ENCODE measurements around the gene RAPGEF4.
"Not testable (repeated sequence)": the region's sequence is repeated elsewhere in the genome, so short reads cannot be mapped to it uniquely, and the experiment has no call there.

RAPGEF4 gene

DNA sequence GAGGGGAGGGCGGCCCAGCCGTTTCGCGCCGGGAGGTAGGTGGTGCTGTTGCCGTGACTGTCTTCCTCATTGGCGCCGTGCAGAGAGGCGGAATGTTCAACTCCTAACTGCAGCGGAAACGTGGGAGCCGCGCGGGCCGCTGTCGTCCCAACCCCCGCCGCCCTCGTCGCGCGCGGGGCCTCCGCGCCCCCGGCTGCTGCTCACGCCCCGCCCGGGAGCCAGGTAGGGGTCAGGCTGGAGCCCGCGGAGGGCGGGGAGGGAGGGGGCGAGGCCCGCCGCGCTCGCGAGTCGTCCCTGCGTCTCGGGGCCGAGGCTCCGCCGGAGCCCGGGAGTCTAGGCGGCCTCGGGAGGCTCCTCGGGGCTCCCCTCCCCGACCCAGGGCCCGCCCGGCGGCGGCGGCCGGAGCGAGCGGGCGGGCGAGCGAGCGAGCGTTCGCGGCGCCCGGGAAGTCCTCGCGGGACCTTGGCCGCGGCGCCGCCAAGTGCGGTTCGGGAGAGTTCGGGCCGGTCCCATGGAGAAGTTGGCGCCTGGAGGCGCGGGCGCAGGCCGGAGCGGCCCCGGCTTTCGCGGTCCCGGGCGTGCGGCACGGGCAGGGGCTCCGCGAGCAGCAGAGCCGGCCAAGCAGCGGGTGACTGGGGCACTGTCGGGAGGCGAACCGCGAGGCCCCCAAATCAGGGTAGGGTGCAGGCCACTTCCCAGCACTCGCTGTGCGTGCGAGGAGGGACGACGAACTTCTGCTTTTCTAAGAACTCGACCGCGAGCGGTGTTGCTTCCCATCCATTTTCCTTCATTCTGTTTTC lies 340.3 kb downstream of the RAPGEF4 start, which contains the start of gene MAP3K20:
Gene MAP3K20, plus strand, starts transcription at position 66 of the 800 bp plus-strand sequence. CDS start 15,186 bp downstream, outside the sequence.
- DNase-seq: peak; percentile 66 to 74

DNA sequence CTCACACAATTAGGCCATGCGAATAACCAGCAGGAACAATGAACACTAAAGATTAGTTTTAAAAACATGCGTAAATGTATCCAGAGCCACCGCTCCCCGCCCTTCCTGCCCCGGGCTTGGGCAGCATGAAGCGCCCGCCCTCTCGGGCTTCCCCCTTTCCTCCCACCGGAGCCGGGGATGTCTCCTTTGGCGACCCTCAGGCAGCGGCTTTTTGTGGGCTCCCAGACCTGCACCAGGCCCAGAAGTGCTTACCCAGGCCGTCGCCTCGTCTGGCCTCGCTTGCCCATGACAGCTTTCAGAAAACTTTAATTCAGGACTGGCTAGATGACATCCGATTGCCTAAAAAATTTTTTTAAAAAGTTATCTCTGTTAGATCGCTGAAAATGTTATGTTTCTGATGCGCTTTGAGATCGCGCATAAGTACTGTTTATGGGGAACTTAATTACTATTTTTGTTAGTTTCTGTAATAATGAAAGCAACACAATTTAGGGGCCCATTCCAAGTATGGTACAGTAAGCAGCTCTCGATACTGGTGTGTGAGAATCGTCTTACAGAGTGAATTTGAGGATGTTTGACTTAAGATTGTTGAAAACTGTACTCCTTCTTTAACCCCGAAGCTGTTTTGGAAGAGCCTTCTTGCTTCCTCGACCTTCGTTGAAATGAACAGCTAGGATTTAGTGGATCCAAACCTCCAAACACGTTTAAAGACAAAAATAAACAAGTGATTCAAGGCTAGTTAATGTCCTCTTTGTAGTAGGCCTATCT lies 341.1 kb downstream of the RAPGEF4 start:
- DNase-seq: peak in 1 of 2 experiments; percentile 49

DNA sequence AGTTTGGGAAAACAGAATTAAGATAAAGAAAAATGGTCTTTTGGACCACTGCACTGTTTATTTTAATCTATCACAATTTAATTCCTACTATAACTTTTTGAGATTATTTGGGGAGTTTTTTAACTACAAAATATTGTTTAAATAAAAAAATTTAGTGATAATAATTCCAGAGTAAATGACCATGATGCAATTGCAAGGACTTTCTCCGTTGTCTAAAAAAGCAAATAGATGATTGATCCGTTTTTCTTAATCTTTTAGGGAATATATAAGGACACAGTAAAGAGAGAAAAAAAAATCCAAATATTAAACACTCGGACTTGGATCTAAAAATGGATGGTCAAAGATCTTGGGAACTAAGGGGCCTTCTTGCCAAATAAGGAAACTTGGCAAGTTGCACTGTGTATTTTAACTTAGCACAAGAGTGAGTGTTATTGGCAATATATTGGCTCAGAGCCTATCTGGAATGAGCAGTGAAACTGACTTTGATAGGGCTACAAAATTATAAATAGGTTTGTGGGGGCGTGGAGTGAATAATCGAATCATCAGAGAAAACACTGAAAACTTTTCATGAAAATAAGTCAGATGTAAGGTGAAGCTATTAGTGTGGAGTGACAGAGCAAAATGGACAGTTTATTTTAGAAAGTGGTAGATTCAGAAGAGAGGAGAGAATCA lies 342.0 kb downstream of the RAPGEF4 start:
- DNase-seq: no peak

DNA sequence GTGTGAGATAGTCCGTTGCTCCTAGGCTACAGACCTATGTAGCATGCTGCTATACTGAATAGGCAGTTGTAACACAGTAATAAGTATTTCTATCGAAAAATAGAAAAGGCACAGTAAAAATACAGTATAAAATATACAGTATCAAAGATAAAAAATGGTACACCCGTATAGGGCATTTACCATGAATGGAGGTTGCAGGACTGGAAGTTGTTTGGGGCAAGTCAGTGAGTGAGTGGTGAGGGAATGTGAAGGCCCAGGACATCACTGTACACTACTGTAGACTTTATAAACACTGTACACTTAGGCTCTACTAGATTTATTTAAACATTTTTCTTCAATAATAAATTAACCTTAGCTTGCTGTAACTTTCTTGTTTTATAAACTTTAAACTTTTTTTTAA lies 343.5 kb downstream of the RAPGEF4 start:
- no peak for DNase-seq

DNA sequence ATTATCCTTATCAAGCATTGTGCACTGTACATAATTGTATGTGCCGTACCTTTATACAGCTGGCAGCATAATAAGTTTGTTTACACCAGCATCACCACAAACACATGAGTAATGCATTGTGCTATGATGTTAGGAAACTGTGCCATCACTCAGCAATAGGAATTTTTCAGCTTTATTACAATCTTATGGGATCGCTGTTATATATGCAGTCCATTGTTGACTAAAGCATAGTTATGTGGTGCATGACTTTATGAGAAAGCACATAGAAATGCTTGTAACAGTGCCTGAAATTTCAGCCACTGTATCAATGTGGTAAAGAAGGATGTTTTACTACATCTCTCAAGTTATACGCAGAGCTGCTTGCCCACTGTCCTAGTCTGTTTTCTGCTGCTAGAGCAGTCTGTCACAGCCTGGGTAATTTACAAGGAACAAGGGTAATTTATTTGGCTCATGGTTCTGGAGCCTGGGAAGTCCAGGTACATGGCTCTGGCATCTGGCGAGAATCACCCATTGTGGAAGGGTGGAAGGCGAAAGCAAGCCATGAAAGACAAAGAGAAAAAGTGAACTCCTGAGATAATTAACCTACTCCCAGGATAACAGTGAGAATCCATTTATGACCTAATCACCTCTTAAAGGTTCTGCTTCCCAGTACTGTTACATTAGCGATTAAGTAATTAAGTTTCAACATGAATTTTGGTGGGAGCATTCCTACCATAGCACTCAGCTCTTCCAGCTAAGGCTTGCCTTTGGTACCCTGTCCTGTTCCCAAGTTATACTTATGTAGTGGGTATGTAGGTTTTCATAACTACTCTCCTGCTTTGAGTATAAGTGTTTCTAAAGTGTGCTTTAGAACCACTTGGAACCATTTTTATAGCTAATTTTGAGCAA lies 344.6 kb downstream of the RAPGEF4 start:
- no peak for DNase-seq

DNA sequence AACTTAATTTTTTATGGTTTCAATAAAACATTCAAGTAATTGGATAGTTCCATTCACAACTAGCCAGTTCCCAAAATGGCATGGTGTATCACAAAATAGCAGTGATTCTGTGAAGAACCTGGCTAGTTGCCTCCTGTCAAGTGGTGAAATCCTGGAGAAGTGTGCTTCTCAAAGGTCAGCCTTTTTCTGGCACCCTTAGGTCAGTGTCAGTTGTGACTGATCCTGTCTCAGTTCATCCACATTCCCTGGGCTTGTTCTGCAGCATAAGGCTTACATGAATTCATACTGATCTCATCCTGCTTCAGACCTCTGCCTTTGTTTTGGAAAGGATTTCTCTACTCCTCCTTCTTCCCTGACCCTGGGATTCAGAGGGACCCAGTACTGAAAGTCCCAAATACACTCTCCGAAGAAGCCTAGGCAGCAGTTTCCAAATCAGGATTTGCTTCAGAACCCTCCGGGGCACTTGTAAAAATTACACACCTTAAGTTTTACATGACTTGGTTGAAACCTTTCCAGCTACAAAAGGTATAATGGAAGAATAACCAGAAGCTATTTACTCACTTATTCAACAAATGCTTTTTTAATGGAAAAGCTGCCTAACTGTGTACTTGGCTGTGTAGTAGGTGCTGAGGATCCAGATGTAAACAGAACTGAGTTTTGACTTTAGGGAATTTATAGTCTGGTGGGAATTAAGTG lies 351.0 kb downstream of the RAPGEF4 start:
- no peak for DNase-seq

DNA sequence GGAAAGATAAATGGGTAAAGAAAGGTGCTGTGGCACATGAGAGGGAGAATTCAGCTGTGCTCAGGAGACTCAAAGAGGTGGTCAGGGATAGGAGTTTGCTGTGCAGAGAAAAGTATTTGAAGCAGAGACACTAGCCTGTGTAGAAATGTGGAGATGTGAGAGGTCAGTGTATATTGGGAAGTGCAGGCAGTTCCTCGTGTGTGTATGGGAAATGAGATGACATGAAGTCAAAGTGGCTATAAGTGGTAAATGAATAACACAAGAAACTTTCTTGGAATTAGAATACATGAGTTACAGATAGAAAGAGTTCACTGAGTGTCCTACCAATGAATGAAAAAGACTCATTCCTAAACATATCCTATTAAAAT lies 351.6 kb downstream of the RAPGEF4 start:
- DNase-seq: no peak

DNA sequence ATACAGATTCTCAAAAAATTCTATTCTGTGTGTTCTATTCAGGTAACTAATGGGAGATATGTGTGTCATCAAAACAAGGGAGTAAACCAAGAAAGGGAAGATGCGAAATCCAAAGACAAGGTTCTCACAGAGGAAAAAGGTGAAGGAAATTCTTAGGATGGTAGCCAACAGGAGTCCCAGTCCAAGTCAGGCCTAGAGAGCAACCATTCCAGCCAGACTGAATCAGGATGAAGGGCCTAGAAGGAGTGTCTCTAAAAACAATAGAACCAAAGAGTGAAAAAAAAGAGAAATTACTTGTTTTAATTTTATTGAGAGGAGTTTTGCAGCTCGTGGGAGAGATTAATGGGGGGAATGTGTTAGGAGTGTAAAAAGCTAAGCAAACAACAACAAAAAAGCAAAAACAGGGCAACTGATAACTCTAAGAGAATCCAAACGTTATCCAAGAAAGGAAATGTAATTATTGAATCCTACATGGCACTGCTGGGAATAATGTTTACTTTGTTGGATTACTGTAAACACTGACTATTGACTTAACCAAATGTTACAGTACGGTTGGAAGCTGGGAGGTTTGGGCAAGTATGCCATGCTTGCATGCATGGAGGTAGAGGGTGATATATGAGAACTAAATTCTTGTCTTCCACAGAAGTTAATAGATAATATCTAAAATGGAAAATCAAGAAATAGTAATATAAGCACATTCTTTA lies 352.3 kb downstream of the RAPGEF4 start:
- no peak for DNase-seq

DNA sequence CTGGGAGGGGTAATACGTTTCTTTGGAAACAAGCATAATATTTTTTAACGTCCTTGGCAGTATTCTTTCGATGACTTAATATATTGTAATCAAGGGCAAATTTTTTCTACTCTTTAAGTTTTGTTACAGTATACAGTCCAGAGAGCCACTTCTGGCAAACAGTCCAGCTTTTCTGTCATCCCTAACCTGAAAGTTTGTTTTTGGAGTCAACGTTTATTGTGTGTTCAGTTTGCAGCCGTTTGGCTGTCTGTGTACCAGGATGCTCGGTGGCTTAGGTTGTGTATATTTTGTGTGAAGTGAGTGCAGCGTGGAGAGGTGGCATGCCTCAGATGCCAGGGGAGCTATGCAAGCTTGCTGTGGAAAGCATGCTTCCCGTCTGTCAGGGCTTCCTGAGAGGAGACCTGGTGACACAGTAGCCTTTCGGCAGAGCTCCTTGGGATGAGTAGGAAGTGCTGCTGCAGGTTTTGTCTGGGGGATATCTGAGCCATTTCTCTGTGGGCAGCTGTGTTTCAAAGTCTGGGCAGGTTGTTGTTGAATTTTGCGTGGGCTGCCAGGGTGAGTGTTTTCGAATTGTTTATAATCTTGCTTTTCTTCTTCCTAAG lies 354.7 kb downstream of the RAPGEF4 start:
- DNase-seq: no peak

DNA sequence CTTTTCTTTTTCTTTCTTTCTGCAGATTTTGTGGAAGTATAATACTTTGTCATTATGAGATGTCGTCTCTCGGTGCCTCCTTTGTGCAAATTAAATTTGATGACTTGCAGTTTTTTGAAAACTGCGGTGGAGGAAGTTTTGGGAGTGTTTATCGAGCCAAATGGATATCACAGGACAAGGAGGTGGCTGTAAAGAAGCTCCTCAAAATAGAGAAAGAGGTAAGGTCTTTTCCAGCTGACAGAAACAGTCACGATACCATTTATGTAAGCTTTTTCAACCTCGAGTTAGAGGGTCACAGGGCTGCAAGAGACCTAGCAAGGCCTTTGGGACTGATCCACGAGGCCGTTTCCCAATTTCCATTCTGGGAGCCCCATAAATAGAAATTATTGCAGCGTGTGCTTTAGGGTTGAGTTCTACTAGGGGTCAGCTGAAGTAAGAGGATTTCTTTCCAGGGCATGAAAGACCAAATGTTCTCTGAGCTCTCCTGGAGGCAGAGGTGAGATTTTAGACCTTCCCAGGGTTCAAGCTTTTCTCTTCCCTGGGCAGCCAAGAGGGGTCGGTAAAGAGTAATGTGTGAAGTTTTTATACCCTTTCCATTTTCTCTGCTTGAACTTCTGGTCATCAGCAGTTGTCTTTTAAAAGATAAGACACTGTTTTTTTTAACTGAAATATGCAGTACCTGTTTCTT lies 355.5 kb downstream of the RAPGEF4 start:
- no peak for DNase-seq

DNA sequence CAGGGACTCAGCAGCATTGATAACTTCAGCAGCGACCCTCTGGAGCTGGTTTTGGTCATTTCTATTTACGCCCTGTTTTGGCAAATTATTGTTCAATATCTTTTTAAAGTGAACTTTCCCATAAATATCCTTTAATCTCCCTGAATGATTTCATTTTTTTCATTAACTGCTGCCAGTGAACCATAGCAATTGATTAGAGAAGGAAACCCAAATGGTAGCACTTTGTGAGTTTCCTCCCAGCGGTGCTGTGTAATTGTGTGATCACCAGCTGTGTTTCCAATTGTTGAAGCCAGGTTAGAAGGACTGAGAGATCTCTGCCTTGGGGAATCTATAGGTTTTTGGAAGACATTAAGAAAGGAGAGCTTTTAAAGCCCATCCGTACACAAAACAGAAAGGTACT lies 356.3 kb downstream of the RAPGEF4 start:
- DNase-seq: no peak

DNA sequence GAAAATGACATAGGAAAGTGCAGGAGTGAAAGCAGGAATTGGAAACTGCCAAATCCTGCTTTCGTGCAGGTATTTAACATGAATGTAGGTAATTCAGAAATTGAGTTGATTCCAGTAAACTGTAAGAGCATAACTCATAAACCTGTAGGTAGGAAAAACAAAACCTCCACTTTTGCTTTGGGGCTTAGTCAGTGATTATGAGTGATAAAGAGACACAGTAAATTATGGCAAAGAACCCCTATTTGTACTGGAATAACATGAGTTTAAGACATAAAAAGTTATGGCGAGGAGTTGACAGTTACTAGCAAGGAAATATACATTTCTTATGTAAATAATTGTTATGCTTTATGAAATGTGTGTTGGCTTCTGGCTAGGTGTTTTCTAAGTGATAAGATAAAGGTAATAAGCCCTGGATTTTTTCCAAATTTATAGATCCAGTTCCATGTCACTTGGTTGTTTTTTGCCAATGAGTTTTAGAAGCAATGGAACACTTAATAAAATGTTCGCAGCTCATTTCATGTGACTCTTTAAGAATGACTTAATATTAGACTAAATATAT lies 357.3 kb downstream of the RAPGEF4 start:
- DNase-seq: no peak

DNA sequence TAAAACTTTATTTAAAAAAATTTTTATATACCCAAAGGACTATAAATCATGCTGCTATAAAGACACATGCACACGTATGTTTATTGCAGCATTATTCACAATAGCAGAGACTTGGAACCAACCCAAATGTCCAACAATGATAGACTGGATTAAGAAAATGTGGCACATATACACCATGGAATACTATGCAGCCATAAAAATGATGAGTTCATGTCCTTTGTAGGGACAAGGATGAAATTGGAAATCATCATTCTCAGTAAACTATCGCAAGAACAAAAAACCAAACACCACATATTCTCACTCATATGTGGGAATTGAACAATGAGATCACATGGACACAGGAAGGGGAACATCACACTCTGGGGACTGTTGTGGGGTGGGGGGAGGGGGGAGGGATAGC lies 358.0 kb downstream of the RAPGEF4 start:
- not testable (repeated sequence) for DNase-seq

DNA sequence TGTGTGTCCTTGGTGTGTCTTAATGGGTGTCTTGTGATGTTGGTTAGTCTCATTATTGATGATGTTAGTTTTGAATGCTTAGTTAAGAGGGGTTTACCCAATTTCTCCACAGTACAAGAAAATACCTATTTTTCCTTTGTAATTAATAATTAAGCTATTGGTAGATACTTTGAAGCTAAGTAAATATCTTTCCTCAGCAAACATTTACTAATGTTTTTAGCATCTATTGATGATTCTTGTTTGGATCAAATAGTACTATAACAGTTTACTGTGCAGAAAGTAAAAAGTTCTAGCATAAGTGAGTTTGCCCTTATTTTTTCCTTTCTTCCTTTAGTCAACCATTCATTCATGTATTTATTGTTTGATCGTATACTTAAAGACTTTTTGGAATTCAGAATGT lies 359.1 kb downstream of the RAPGEF4 start:
- DNase-seq: no peak

DNA sequence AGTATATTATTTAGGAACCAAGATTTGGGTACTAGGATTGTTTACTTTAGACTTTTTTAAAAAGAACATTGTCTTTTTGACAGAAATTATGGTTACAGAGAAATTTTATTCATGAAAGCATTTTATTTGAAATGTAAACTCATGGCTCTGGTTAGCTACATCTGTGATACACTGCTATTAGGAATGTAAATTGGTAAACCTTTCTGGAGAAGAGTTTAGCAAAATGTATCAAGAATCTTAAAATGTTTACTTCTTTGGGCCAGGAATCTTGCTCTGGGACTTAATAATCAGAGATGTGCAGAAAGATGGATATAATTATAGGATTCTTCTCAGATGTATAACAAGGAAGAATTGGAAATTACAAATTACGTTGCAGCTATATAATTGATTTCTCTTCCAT lies 359.7 kb downstream of the RAPGEF4 start:
- DNase-seq: no peak

DNA sequence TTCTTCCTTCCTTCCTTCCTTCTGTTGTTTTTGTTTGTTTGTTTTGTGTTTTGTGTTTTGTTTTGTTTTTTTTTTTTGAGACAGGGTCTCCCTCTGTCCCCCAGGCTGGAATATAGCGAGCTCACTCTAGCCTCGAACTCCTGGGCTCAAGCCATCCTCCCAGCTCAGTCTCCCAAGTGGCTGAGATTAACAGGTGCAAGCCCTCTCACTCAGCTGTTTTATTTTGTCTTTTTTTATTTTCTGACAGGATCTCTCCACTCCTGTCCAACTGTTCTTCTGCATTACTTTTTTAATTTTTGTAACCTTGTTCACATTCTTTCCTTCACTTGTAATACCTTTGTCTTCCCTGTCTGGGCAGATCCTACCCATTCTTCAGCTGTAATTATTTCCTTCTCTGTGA lies 363.6 kb downstream of the RAPGEF4 start:
- DNase-seq: no peak

DNA sequence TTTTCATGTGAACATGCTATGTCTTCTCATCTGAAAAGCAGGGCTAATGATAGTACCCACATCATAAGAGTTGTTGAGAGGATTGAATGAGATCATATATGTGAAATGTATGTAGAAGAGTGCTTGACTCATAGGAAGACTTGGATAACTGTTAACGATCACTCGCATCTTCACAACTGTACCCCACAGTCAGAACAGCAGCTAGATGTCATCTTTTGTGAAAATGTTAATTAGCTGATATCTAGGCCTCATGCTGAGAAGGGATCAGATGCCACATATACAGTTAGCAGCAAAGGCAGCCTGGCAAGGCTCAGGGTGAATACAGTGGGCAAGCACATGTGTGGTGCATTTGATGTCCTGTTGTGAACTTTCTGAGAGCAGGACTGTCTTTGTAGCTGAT lies 364.2 kb downstream of the RAPGEF4 start:
- no peak for DNase-seq

DNA sequence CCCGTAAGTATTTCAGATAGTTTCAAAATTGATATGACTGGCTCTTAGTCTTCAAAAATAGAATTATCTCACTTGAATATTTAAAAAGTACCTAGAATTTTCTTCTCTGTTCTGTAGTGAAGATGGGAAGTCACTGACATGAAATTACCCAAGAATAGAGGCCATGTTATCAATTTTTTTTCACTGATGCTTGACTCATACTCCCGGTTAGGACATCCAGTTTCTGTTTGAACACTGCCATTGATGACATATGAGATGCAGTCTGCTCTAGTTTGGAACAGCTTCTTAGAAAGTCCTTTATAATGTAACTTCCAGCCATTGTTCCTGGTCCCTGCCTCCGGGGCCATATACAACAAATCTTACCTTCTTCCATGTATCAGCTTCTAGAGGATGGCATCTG lies 366.0 kb downstream of the RAPGEF4 start:
- no peak for DNase-seq

All from activated T-cell treated with anti-CD3 and anti-CD28 coated beads, Interleukin-2, amount 50 U/mL, for 48 hours (primary cell).